HUDEP-2 (cell line): Measurements from ENCODE around the gene ZNF581.
A peak's percentile ranks its signal among the peaks of the same experiment; 100 is the strongest.

Experiments
- DNase-seq, 76 experiments: peaks; one replicate each; lab custom pipeline; 2025; ENCODE audit not compliant: unreplicated experiment in 76 of 76; lab: John Stamatoyannopoulos, UW

ZNF581 gene, protein sequence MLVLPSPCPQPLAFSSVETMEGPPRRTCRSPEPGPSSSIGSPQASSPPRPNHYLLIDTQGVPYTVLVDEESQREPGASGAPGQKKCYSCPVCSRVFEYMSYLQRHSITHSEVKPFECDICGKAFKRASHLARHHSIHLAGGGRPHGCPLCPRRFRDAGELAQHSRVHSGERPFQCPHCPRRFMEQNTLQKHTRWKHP

DNA sequence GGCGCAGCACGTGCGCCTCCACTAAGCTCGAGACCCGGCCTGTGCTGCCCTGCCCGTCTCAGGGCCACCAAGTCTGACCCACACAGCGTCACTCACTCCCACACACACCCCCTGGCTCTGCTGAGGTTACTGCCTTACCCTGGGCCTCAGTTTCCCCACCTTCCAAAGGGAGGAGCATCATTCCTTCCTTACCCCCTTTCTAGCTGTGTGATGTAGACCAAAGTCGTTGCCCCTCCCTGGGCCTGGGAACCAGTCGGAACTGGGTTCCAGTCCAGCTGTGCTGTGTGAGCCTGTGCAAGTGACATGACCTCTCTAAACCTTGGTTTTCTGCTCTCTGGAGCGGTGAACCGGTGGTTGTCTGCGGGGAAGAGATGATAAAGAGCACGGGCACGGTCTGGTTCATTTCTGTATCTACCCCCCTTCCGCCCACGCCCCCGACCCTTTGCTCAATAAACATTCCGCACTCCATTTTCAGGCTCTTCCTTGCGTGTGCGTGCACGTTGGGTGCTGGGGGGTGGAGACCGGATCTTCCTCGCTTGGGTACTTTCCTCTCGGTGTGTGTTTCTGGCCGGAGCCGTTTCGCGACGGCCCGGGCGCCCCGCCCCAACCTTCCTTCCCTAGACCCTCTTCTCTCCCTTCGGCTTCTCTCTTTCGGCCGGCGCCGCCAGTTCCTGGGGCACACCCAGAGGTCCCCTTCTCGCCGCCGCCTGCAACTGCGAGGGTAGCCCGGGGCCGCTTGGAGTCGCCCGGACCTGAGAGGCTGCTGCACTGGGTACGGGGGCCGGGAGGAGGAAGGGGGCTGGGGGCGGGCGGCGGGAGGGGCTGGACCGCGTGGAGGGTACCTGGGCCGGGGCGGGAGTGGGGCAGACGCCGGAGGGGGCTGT, at the start of gene ZNF581:
ZNF581 (plus strand) TSS at position 647 of the 884 bp plus-strand sequence. CDS start 923 bp downstream, outside the sequence.
- DNase-seq: peak in 70 of 76 experiments; percentile 15 to 85 (median 71)

DNA sequence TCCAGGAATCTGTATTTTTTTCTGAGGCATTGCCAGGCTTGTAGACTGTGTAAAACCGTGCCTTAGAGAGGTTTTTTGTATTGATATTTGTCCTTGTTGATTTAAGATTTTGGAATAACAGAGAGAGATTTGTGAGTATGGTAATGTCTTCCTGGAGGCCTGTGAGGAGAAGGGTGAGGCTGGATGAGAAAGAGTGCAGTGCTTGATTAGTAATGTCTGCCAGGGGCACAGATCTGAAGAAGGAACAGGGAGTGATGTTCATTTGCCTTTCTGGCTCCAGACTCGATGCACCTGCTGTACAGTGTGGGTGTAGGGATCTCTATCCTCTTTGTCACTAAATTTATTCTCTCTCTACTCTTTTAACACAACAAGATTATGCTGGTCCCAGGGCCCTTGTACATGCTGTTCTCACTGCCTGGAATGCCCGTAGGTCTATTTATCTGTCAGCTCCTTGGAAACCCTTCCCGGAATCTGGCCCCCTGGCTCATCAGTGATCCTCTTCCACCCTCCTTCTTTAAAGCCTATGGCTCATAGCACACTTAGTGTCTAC, 48.4 kb upstream of the ZNF581 start:
- no peak for DNase-seq

DNA sequence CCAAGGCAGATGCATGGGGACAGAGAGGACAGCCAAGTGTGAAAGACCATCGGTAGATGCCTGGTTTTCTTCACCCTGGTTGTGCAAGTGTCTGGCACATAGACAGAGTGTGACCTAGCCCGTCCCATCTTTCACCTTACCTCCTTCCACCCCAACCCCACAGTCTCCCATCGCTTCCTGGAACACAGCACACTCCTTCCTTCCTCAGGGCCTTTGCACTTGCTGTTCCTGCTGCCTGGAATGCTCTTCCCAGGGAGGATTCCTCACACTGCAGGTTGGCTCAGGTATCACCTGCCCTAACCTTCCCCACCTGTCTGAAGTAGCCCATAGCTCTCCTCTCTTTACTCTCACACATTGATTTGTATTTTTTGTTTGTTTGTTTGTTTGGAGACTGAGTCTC, 47.1 kb upstream of the ZNF581 start:
- no peak for DNase-seq

DNA sequence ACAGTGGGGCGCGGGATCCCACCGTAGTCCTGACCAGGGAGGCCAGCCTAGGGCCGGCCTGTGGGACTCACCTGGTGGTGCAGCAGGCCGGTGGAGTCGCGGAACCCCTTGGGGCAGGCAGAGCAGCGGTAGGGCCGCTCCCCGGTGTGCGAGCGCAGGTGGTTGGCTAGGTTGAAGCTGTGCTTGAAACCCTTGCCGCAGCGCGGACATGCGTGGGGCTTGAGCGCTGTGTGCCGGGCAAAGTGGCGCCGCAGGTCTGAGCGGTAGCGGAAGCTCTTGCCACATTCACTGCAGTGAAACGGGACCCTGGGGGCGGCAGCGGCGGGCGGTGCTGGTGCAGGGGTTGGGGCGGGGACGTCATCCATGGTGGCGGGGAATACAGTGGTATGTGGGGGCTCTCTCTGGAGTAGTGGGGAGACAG, 45.9 kb upstream of the ZNF581 start:
- DNase-seq: no peak

DNA sequence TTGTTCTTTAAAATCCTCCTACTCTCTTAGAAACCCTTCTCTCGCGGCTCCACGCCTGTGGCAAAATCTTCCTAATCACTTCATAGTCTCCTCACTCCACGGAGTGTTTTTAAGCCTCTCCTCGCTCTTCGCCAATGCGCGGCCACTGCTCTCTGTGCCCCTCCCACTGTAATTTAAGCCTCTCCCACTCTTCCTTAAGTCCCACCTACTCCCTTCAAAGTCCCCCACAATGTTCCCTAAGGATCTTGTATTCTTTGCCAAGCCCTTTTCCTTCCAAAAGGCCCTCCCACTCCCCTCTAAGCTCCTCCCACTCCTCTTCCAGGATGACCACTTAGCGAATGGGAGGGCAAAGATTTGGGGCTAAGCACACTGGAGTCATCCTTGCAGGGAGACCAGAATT, 45.4 kb upstream of the ZNF581 start:
- no peak for DNase-seq

DNA sequence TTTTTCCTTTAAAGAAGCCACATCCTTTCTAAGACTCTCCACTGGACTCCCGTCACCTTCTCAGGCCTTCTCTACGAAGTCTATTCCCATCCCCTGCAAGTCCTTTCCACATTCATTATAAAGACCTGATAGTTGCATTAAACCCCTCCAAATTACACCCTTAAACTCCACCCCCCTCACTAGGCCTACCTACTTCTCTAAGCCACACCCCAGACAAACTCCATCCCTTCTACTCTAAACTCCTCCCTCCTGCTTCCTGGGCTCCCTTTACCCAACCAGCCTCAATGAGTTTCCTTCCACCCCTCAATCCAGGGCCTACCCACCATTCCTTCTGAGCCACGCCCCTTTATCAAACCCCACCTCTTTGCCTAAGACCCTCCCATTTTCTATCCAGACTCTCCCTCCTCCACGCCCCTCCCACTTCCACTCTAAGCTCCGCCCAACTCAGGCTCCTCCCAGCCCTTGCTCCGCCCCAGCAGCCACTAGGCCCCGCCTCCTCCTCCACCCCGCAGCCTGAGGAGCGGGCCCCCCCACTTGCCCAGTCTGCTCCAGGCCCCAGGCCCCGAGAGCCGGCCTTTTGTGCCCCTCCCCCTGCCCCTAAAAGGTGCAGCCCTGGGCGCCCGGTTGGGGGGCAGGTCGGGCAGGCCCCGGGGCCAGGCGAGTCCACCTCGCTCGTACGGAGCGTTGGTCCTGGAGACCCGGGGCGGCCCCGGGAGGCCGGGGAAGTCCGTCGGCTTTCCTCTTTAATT, 44.6 kb upstream of the ZNF581 start:
- DNase-seq: peak in 75 of 76 experiments; percentile 68 to 100 (median 95)

DNA sequence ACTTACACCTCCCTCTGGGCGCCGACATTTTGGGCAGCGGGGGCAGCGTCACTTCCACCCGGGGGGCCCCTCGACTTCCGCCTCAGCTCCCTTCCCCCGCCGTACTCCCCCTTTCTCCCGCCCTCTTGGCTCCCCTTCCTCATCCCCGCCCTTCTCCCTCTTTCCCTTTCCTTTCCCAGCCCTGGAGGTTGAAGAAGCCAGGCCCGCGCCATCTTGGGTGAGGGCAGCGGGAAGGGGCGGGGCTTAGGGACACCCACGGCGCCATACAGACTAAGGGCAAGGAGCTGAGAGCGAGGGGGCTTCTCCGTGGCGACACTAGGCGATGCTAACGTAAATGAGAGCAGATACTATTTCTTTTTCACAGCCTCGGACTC, 44.0 kb upstream of the ZNF581 start, which contains the start of gene FIZ1:
FIZ1 (minus strand) TSS at position 50 of the 374 bp plus-strand sequence. CDS start 1,652 bp downstream, outside the sequence.
- DNase-seq: peak in 75 of 76 experiments; percentile 86 to 100 (median 99)

DNA sequence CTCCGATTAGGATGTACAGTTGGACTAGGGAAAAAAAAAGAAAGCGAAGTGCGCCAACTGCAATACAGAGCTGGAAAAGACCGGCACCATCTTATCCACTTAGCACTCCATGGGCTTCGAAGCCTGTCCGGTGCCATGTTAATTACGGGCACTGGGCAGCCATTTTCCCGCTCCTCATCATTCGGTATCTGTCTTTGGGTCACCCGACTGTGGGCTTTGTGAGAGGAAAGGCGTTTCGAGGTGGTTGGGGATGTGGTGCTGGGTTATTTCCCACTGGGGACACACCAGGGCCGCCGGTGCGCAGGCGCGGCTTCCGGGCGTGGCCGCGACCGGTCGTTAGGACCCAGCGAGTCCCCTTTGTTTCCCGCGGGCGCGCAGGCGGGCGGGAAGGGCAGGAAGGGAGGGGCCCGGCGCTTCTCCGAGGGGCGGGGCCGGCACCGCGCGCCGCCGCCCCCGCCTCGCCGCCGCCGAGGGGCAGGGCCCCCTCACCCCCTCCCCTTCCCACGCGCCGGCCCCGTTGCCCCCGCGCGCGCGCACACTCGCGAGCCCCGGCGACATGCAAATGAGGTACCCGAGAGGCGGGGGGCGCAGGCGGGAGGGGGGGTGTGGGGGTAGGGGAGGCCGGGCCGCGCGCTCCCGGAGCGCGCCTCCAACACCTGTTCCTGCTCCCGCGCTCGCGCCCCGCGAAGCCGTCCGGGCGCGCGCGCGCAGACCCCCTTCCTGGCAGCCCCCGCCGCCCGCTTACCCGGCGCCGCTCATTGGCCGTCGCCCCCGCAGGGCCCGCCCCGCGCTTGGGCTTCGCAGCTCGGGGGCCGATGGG, 43.4 kb upstream of the ZNF581 start, which contains the start of gene ZNF524:
ZNF524 (plus strand) TSS at position 447 of the 820 bp plus-strand sequence. CDS start 1,825 bp downstream, outside the sequence.
- DNase-seq: peak in 75 of 76 experiments; percentile 67 to 99 (median 89)

DNA sequence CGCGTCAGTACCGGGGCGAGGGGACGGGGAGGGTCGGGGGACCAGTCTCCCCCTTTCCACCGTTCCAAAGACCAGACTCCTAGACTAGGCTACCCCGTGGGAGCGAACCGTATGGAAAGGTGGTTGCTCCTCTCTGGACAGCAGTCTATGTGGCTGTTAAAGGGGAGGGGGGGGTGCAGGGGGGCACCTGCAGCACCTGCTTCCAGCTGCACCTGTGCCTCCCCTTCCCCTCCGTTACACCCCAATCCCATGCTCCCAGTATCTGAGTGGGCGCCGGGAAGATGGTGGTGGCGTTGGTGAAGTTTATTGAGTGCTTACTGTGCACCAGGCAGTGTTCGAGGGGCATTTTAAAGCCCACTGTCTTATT, 42.8 kb upstream of the ZNF581 start:
- DNase-seq: no peak

DNA sequence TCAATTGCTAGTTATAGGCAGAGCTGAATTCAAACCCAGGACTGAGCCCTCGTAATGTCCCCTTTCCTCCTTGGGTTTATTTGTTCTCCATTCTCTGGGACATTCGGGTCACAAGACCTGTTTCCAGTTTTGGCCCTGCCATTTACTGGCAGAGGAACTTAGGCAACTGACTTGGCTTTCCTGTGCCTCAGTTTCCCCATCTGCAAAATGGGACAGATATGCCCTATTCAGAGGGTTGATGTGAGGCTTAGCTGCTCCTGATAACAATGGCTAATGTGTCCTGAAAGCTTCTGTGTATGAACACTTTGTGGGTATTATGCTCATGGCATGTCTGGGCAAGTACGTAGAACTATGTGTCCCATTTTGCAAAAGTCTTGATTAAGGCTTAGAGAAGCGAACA, 42.4 kb upstream of the ZNF581 start:
- peak in 6 of 76 experiments; percentile 10 to 28 (median 22) for DNase-seq

DNA sequence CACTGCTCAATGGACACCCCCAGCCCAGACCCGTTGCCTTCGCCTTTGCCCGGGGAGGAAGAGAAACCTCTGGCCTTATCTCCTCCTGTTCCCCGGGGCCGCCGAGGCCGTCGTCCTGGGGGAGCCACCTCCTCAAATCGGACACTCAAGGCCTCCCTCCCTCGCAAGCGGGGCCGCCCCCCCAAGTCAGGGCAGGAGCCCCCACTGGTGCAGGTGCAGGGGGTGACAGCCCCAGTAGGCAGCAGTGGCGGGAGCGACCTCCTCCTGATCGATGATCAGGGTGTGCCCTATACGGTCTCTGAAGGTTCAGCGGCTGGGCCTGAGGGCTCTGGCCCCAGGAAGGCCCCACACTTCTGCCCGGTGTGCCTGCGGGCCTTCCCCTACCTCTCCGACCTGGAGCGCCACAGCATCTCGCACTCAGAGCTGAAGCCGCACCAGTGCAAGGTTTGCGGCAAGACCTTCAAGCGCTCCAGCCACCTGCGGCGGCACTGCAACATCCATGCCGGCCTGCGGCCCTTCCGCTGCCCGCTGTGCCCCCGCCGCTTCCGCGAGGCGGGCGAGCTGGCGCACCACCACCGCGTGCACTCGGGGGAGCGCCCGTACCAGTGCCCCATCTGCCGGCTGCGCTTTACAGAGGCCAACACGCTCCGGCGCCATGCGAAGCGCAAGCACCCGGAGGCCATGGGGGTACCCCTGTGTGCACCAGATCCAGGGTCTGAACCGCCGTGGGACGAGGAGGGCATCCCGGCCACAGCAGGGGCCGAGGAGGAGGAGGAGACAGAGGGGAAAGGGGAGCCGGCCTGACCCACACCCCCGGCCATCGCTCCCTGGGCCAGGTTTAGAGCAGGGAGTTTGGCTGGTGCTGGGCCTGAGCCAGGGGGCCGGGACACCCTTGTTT, 41.1 kb upstream of the ZNF581 start:
- no peak for DNase-seq

DNA sequence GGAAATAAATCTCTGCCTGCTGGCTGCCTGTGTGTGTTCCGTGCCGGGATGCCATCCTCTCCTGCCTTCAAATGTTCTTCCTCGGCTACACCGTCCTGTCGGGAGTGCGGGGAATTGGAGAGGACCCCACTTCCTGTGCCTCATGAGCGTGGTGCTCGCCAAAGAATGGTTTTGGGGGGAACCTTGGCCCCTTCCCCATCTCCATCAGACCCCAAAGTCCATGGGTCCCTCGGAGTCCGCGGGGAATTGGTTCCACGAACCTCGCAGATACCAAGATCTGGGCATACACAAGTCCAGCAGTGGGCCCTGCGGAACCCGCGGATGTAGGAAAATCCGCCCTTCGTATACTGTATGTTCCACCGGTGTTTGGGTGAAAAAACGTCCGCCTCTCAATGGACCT, 40.3 kb upstream of the ZNF581 start:
- DNase-seq: no peak

DNA sequence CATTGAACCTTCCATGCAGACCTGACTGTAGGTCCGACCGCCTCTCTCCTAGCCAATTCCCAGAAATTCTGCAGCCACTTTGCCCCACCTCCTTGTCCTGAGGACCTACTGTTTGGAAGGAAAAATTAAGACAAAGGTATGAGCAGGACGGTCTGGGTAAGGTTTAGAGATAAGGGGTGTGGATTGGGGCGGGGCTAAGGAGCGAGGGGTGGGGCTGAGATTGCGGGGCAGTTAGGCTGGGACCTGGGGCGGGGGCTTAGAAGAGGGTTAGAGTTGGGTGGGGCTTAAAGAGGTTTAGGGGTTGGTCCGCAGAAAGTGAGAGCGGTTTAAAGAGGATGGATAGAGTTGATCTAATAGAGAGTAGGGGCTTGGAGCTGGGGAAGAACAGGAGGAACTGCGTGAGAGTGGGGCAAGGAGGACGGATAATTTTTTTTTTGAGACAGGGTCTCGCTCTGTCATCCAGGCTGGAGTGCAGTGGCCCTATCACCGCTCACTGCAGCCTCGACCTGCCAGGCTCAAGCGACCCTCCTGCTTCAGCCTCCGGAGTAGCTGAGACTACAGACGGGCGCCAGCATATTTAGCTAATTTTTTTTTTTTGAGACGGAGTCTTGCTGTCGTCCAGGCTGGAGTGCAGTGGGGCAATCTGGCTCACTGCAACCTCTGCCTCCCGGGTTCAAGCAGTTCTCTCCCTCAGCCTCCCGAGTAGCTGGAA, 39.7 kb upstream of the ZNF581 start:
- DNase-seq: peak in 36 of 76 experiments; percentile 14 to 63 (median 35)

DNA sequence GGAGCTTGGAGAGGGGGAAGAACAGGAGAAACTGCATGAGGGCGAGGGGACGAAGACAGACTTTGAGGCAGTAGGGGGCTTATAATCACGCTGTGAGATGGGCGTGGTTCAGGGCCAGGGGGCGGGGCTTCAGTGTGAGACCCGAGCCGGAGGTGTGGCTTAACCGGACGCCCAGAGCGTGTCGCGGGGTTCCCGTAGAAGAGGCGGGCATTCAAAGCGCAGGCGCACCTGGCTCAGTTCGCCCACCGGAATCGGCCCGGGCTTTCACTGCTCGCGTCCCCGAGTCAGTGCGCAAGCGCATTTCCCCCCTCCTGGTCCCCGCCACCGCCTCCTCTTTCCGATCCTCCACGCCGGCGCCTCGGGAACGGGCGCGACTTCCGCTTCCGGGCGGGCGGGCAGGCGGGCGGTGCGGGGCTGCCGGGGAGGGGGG, 38.2 kb upstream of the ZNF581 start:
- DNase-seq: peak; percentile 48 to 99 (median 97)

DNA sequence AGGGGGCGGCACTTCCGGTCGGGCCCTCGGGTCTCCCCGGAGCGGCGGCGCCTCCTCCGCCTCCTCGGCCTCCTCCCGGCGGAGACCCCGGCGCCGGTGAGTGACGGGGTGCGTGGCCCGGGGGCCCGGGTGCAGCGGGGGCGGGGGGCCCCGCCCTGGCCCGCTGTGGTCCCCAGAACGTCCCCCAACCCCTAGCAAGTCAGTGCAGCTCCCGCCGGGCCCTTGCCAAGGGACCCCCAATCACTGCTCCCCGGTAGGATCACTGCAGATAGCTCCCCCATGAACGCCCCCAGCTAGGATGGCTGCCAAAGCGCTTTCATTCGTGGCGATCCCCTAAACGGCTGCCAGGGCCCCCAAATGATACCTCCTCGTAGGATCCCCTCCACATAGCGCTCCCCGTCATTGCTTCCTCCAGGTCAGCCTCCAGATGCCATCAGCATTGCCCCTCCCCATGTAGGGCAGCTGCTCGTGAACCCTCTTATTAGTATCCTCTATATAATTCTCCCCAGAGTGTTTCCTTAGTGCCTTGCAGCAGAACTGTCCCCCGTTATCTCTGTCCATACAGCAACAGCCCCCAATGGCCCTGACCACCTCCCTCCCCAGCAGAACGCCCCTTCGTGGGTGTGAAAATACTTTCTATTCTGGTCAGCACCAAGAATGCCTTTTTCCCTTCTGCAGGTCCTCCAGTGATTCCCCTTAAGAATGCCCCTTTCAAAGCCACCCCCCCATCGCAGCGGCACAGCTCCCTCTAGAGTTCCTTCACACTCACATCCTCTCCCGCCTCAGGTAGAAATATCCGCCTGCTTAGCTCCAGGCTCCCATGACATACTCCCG, 37.6 kb upstream of the ZNF581 start, which contains the start of gene ZNF865:
ZNF865 (plus strand) TSS at position 11 of the 834 bp plus-strand sequence. CDS start 7,972 bp downstream, outside the sequence.
- DNase-seq: peak in 70 of 76 experiments; percentile 19 to 85 (median 66)

DNA sequence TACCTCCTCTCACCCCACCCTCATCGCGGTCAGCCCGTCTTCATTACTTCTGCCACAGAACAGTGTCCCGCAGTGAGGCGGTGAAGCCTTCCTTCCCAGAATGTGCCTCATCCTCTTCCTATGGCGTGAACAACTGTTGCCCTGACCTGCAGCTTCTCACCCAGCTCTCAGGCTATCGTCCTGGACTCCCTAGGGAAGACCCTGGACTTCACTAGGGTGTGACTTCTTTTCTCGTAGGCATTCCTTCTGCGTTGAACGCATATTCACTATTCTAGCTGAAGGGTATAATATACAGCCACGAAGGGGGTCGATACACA, 37.0 kb upstream of the ZNF581 start:
- DNase-seq: no peak

DNA sequence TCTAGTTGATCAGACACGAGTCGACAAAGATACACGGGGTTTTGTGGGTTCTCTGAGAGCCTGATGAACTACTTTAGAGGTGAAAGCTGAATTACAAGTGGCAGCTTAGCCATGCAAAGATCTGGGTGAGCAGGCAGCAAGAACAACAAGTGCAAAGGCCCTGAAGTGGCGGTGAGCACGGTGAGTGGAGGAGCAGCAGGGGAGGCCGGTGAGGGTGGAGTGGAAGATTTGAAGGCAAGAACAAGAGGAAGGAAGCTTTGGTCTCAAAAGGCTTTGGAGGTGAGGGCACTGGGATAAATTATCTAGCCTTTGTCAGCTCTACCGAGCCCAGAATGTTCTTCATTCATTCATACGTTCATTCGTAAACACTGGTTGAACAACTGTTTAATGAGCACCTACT, 36.6 kb upstream of the ZNF581 start:
- no peak for DNase-seq
